GM18519 (cell line): ENCODE data around the gene GRB14.

Experiments used
- ATAC-seq: cut with Tn5 transposase; IDR thresholded peaks from one replicate; pipeline ENCODE4 v1.9.1; 2021; ENCODE audit warnings: mild to moderate bottlenecking, moderate library complexity; ENCODE audit not compliant: unreplicated experiment, low FRiP score

Gene GRB14

DNA sequence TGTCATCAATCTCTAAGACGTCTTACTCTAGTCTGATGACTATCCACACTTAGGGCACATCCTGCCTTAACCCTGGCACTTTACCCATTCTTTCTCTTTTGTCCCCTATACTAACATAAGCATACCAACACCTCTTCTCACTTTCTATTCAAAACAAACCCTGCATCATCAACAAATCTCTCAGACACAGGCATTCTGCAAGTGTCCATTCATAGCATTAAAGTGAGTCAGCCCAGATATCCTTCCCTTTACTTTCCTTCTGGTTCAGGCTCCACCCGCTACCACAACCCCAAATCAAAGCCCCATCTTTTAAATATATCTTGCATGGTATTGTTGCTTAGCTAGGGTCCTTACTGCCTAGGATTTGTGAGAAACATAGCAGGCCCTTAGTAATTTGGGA, 3.8 kb downstream of the GRB14 start:
- no peak for ATAC-seq

DNA sequence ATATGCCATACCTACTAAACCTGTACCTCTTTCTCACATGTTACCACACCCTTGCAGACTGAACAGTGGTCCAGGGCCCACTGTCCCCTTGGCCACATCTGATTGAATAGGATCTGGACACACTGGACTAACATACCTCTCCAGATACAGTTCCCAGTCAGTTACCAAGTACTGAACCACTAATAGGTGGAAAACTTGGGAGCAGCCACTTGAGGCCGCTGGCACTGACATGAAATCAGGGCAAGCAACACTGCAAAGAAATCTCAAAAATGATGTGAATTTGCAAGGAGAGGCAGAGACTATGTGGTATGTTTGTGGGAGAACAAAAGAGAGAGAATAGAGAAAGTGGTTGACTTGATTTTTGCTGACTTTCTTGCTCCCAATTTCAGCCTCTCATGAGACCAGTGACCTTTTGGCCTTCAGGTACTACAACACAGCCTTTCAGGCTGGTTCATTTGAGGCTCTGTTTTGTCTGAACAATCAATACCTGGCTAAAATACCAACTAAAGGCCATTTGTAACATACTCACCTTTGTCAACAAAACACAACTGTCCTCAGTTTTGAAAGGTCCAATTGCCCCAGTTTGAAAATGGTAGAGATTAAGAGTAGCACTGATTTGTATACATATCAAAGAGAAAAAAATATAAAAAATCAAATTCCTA, 7.8 kb downstream of the GRB14 start:
- no peak for ATAC-seq

DNA sequence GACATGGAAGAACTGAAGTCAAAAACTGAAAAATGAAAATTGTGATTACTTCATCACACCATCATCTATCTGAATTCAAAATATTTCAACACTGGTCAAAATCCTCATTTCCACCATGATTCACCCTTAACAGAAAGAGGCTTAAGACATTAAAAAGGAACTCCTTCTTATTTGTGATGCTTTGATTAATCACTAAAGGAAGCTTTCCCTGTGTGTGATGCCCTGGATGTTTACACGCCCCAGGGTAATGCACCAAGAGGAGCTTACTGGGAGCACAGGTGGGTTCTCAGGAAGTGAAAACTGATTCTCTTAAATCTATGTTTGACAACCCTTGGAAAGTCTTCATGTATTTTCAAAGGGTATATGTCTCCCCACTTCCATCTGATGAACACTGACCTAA, 11.5 kb downstream of the GRB14 start:
- no peak for ATAC-seq

DNA sequence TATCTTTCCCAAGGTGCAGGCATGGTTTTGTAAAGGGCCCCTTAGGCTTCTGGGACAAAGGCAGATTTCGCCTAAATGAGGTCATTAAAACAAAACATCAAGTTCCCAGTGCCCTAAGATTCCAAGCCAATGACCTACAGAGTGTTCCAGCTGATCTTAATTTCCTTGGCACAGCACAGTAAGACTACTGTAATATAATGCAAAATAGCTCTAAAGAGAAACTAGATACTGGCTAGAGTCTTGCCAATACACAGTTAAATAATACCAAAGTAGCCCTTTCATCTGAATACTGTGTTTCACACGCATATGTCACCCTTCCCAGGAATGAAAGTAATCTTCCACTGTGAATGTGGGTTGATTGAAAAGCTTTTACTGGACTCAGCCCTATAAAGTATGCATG, 14.7 kb downstream of the GRB14 start:
- ATAC-seq = no peak

DNA sequence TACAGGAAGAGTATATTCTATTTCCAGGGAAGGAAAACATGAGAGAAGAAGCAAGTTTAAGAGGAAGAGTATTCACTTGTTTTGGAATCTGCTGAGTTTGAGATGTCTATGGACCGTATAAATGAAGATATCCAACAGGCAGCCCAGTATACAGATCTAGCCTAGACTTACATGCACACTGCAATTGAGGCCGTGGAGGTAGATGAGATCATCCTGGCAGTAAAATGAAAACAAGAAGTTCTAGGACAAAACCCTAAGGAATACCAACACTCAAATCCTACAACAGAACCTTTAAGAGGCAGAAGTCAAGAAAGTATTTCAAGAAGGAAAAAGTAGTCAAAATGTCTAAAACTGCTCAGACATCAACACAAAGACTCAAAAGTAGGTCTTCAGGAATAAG, 16.0 kb downstream of the GRB14 start:
- no peak for ATAC-seq

DNA sequence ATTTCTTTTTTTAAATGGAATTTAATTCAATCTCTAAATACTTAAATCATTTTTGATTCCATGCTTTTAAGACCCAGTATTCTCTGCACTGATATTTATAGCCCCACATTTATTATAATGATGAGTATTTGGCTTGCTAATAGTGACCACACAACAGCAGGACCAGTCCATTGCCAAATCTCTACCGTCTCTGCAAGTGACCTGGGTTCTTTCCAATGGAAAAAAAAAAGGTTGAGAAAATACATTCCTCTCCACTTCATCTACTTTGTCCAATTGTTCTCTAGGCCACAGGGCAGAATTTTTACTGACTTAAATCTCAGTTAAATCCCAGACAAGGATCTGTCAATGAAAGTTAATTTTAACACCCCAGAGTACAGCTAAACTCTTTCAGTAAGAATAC, 20.5 kb downstream of the GRB14 start:
- ATAC-seq = no peak

DNA sequence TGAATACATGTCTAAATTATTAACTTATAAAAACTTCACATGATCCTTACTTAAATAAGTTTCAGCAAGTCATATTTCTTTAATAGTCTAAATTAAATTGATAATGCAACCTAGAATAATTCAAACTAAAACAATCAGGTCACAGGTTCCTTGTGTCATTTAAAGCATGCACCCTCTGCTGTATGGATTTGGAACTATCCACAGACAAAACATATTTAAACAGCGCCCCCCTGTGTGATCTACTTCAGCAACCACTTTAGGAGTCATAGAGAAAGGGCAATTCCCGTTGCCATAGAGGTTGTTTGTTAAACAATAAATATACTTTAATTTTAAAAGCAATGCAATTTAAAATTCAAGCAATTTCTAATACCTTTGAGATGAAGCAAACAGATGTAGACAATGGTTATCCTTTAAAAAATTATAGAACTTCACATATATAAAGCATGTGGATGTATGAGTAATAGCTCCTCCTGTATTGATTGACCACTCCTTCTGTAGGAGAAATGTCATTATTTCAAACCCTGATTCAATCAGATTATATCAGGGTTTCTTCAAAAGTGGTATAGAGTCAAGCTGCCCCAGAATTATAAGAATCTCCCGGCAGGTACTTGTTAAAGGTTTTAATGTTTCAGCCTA, 21.2 kb downstream of the GRB14 start:
- peak; percentile 99 for ATAC-seq

DNA sequence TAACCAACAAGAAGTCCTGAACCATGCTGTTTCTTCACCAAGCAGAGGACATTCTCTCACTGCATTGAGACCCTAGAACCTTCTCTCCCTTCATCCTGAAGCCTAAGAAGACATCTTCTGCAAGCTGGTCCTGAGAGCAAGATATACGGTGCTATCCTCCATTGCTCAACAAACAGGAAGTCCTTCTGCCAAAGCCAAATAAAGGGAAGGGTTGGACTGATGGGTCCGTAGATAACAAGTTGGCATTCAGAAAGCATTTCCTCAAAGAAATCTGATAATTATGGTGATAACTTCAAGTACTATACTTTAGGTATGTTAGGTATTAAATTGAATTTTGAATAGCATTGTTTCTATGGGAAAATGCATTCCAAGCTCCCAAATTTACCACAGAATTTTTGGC, 23.3 kb downstream of the GRB14 start:
- no peak for ATAC-seq

DNA sequence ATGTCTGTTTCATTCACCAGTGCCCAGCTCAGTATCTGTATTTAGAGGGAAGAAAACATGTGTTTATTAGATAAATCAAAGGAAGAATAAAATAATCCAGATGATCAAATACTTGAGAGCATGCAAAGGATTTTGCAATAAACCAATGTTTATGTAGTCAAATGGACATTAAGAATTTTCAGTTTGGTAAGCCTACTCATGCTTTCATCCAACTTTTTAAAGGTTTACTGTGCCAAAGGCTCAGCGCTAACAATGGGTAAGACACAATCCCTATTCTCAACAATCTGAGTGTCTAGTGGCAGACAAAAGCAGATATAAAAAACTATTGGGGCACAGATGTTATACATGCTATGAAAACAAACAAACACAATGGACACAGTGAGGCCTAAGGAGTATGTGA, 26.3 kb downstream of the GRB14 start:
- ATAC-seq = no peak

DNA sequence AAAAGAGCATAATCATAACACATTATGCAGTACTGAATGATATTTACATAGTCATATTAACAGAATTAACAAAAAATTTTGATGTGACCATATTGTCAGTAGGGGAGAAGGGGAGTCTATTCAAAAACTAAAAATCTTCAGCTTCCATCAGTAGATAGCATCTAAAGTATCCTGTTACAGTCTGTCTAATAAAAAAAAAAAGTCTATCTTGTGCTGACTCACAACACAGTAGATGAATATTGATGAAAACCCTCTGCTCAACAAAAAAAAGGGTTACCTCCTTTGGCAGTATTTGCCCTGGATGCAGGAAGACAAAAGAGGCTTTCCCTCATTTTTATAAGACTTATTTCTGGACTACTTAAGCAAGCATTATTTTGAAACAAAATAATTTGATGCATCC, 27.3 kb downstream of the GRB14 start:
- no peak for ATAC-seq

DNA sequence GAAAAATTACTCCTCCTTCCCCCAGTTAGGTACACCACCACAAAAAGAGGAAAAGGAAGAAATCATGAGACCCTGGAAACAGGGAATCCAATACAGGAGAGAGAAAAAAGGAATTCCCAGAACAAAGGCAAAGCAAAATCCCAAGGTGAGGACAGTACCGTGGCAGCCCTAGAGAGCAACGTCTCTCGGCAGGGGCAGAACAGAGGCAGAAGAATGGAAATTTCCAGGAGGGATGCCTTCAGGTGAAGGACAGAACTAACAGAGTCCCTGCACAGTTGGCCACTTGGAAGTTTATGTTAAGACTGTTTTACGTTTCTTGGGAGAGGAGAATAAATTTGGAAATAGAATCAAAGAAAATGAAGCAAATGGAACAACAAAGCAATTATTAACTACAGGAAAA, 27.7 kb downstream of the GRB14 start:
- ATAC-seq = no peak

DNA sequence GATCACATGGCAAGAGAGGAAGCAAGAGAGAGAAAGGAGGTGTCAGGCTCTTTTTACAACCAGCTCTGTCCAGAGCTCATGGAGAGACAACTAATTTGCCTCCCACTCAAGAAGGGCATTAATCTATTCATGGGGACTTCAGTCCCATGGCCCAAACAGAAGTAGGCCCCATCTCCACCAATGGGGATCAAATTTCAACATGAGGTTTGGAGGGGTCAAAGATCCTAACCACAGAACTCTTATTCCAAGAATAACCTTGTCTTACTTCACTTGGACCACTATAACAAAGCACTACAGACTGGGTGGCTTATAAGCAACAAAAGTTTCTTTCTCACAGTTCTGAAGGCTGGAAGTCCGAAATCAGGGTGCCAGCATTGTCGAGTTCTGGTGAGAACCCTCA, 31.8 kb downstream of the GRB14 start:
- ATAC-seq = no peak

DNA sequence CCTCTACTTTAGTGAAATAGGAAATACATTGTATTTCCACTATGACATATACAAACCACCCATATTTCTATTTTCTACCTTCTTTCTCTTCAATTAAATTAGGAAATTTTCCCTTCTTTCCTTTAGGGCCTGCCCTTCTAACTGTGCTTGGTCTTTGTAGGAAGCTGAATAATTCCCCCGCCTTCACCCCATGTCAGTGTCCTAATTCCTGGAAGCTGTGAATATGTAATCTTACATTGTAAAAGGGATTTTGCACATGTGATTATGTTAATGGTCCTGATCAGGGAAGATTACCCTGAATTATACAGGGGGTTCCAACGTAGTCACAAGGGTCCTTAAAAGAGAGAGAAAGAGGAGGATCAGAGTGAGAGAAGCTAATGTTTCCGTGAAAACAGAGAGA, 40.2 kb downstream of the GRB14 start:
- no peak for ATAC-seq

DNA sequence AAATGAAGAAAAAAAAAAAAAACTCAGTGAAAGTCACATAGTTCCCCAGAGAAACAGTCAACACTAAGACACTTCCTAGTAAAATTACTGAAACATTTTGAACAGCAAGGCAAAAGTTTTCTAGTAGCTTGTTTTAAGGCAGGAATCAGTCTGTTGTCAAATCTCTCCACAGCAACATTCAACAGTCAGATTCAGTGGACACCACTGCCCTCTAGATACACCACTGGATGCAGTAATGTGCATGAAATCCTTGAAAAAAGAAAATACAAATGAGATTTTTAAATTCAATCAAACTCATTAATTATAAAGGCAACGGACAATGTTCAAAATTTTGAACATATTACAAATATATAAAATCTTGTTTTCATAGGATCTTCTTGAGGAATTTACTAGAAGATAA, 46.4 kb downstream of the GRB14 start:
- ATAC-seq = no peak

DNA sequence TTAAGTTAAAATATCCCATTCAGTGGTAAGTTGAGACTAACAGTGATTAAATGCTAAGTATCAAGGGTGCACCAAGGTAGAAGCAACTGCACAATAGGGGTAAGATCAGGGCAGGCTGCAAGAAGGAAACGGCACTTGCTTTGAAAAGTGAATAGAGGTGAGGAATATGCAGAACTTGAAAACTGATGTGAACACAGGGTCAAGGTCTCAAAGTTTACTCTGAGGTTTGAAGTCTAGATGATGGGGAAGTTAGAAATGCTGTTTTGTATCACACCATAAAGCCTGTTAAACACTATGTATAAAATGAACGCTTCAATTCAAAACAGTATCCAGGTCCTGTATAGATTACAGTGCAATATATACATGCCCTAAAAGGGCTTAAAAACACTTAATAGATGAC, 50.8 kb downstream of the GRB14 start:
- no peak for ATAC-seq

DNA sequence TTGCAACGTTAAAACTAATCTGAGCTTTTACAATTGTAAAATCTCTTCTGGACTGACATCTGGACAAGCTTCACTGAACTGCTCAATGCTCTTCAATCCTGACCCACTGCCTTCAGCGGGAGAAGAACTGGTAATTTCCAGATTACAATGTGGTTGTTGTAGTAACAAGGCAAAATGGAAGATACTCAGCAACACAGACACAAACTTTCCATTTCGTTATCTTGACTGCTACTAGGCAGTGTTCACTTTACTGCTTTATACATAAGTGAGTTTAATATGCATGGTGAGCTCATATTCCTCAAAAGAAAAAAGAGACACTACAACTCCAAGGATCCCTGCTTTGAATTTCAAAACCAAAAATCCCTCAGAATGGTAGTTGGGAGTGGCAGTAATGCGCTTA, 51.9 kb downstream of the GRB14 start:
- ATAC-seq = no peak

DNA sequence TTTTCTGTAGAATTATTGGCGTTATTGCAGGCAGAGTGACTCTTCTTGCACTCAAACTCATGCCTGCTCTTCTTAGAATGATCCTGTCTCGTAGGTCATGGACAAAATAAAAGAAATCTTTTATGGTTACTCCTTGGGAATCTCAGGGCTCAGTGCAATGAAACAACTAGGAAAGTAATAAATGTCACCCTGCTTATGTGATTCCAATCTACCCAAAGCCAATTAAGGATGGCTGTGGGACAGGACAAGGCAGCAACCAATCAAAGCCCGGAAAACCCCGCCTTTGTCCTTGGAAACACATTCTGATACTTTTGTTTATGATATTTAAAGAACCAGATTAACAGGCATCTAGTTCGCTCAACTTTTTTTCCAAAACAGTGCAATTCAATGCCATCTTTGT, 53.0 kb downstream of the GRB14 start:
- ATAC-seq = no peak

DNA sequence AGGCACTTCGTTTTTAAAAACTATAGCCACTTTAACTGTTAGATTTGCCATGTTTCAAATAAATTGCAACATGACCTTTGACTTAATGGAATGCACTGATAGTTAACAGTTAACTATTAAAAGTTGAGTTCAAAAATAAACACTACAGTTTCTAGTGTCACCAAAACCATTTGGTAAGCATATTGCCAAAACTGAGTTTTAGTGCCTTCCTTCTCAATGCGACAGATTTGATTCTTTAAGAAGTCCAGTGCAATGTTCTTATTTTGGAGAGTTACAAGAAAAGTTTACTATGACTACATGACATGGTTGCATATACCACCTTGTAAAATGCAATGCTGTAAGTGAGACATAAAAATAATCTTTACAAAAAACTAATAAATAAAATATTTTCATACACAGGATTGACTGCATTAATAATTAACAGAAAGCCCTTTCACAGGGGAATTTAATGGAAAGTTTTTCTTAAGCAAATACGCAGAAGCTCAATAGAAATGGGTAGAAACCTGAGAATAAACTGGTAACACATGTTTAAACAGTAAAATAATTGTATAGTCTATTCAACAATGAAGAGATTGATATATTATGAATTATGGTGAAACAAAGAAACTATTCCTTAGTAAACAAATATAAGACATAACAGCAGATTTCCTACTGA, 53.8 kb downstream of the GRB14 start:
- no peak for ATAC-seq

DNA sequence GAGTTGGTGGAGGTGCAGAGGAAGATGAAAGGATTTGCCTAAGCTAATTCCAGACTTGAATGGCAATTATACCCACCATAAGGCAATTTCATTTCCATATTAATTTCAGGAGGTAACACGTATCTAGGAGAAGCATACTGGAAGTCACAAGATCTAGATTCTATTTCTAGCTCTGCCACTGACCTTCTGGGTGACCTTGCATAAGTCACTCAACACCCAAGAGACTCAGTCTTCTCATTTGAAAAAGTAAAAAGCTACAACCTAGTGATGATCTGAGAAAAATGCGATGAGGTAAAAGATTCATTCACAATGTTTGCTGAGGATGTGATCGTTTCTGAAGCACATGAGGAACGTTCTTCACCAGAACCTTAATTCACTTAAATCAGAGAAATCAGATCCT, 55.9 kb downstream of the GRB14 start:
- no peak for ATAC-seq

DNA sequence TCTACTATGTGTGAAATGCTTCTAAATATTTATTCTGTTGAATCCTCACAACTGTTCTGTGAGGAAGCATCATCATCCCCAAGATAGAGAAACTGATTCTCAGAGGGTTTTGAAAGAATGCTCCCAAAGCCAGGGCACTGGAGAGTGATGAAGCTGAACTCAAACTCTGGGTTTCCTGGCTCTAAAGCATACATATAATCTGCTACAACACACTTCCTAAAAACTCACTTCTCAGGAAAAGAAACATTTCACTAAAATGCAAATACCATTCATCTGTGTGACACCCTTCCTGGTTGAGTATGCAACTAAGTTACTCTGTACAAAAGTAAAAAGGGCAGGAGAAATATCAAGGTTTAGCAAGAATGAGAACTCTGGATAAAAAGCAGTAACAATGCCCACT, 58.6 kb downstream of the GRB14 start:
- ATAC-seq = no peak

DNA sequence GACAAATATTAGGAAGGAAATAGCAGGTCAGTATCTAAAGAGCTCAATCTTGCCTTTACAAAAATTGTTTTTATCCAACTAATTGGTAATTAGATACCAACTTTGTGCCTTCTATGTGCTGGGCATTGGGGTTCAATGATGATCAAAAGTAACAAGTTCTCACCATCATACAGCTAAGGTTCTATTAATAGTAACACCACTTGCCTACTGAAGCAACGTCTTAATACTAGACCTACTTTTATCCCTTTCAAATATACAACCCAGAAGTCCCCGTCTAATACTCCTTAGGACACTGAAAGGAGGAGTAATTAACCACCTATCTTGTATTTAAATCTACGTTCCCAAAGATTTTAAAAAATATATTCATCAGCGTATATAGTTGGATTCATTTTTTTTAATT, 59.3 kb downstream of the GRB14 start:
- no peak for ATAC-seq

DNA sequence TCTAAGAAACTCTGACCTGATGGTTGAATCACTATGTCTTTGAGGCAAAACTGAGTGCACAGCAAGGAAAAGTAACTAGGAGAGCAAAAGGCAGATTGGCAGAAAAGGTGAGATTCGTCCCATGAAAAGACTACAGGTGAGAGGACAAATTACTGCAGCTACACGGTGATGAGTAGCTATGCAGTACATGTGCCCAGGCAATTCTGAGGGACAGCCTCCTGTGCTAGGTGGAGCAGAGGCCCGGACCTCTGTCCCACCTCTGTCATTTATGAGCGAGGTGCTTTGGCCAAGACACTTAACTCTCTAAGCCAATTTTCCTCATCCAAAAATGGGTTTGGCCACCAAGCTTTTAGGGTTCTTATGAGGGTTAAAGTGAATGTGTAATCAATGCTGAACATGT, 59.9 kb downstream of the GRB14 start:
- ATAC-seq = no peak
